ENCODE data around the gene LIG3. TPM values are rescaled to one million over a fixed set of nuclear protein-coding genes. Genes with fewer than 3 reads are reported as not detected.
"Not testable (repeated sequence)": the region's sequence is repeated elsewhere in the genome, so short reads cannot be mapped to it uniquely, and the experiment has no call there.

LIG3 gene
- total RNA-seq, 3 donors from 2014 or later, result 13.8 to 159 (median 54.0) TPM

DNA sequence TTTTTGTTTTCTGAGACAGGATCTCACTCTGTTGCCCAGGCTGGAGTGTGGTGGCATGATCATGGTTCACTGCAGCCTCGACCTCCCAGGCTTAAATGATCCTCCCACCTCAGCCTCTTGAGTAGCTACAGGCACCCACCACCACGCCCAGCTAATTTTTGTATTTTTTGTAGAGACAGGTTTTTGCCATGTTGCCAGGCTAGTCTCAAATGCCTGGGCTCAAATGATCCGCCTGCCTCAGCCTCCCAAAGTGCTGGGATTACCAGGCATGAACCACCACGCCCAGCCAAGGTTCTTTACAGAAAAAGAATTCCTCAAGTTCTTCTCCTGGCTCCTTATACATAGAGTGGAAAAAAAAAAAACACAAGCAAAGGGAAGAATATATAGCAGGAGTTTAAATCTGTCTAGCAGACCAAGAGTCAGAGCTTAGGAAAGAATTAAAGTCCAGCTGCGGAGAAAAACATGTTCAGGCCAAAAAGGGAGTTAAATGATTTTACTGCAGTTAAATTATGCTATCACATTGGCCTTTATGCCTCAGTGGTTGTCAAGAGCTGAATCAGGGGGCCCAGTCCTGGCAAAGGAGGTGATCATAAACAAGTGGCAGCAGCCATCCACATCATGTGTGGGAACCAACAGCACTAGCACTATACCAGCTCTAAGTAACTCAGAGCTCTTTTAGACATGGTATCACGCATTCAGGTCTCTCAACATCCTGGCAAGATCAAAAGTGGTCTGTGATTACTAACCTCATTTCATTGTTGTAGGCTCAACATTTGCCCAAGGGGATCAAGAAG lies 39.3 kb downstream of the LIG3 start:
- TF ChIP-seq, protein P1, sequence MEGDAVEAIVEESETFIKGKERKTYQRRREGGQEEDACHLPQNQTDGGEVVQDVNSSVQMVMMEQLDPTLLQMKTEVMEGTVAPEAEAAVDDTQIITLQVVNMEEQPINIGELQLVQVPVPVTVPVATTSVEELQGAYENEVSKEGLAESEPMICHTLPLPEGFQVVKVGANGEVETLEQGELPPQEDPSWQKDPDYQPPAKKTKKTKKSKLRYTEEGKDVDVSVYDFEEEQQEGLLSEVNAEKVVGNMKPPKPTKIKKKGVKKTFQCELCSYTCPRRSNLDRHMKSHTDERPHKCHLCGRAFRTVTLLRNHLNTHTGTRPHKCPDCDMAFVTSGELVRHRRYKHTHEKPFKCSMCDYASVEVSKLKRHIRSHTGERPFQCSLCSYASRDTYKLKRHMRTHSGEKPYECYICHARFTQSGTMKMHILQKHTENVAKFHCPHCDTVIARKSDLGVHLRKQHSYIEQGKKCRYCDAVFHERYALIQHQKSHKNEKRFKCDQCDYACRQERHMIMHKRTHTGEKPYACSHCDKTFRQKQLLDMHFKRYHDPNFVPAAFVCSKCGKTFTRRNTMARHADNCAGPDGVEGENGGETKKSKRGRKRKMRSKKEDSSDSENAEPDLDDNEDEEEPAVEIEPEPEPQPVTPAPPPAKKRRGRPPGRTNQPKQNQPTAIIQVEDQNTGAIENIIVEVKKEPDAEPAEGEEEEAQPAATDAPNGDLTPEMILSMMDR (IDR thresholded peaks at IDR 0.05), result no peak
- TF ChIP-seq POLR2AphosphoS5 (IDR thresholded peaks at IDR 0.05), result no peak
- TF ChIP-seq POLR2A (IDR thresholded peaks at IDR 0.05), result no peak
- Histone ChIP-seq H3K27me3 (no peaks in the 10 kb centered on the region), H3K27ac (no peak overlapping the region), H3K4me1 (no peaks in the 10 kb centered on the region), H3K4me3 (no peak overlapping the region), H3K9me3 (no peaks in the 10 kb centered on the region), H3K36me3 (no peaks in the 10 kb centered on the region)
- DNase-seq (ENCODE audit: low spot score in 2 of 2), result no peak
- intact Hi-C loops (cut with DNase I; ENCODE audit: low total_unique reads), result no loop called here

DNA sequence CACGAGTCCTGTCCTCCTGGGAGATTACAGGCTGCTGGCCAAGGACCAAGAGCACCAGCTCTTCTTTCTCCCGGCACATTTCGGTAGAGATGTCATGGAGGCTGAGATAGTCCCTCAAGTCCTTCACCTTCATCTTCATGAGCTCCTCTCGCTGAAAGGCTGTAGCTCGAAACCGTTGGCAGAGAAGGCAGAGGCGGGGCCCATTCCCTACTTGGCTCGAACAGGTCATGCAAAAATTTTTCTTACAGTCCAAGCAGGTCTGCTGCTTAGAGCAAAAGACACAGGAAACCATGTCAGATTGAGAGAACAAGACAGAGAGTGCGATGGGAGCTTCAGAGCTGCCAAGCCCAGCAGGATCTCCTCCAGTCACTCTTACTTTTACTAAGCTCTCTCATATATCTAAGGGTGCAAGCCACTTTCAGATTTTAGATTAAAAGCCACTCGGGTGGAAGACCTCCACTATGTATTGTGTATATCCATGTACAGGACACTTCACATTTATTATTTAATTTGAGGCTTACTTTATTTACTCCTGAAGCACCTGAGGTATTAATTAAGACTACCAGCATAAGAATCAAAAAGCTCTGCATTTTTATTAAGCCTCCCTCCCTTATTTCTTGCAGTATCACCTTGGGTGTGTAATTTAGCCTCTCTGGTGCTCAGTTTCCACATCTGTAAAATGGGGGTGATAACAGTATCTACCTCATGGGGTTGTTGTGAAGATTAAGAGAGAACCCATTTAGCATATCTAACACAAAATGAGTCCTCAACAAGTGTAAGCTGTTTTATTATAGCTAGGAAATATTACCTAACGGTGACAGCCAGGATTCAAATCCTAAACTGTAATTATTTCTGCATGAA lies 41.4 kb downstream of the LIG3 start:
- no peak for TF ChIP-seq POLR2AphosphoS5 (IDR thresholded peaks at IDR 0.05)
- TF ChIP-seq, protein P1 (IDR thresholded peaks at IDR 0.05), result no peak
- no peak for TF ChIP-seq POLR2A (IDR thresholded peaks at IDR 0.05)
- no peaks in the 10 kb centered on the region for H3K27me3 ChIP-seq
- H3K4me3 ChIP-seq, result no peak overlapping the region
- H3K36me3 ChIP-seq, result no peaks in the 10 kb centered on the region
- H3K4me1 ChIP-seq, result no peaks in the 10 kb centered on the region
- intact Hi-C loops (cut with DNase I; ENCODE audit: low total_unique reads), result no loop called here
- no peaks in the 10 kb centered on the region for H3K9me3 ChIP-seq
- peak overlapping the region; percentile 43 to 90 for H3K27ac ChIP-seq
- DNase-seq (ENCODE audit: low spot score in 2 of 2), result no peak

DNA sequence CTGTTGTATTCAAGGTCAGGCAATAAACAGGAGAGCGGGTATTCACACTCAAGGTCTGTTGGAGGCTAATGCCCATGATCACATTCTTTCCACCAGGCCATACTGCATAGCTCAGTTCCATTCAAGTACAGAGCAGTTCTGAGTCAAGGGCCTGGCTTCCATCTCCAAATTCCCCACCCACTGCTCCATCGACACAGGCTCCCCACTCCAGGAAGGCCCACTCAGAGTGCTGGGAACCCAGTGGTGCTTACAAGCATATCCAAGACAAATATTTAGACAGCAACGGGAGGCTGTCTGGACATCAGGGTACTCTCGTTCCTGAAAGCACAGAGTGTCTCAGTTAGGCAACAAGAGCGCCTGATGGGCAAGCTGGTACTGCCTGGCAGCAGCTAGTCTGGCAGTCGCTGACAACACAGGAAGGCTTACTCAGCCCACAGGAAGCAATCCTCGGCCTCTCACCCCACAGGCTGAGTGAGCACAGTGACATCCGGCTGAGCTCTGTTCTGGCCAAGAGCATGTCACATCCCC lies 42.3 kb downstream of the LIG3 start:
- TF ChIP-seq POLR2A (IDR thresholded peaks at IDR 0.05), result no peak
- TF ChIP-seq POLR2AphosphoS5 (IDR thresholded peaks at IDR 0.05), result peak in 2 of 3 donors; percentile 50 to 52
- H3K4me1 ChIP-seq, result no peaks in the 10 kb centered on the region
- peak in 1 of 2 donors; percentile 79 for DNase-seq (ENCODE audit: low spot score in 2 of 2)

DNA sequence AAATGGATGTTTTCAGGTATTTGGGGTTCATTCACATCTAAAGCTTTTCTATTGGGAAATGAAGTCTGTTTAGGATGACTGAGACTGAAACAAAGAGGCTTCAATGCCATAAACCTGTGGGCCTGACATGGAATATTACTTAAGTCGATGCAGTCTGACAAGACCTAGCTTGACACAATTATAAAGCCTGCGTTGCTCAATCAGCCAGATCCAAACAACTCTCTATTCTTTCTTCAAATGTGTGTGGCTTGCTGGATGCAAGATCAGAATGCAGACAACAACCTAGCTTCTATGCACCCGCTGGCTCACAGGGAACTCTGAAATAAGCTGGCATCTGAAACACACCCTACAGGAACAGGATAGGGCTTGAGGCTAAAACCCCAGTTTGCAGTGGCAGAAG lies 43.2 kb downstream of the LIG3 start:
- intact Hi-C loops (cut with DNase I; ENCODE audit: low total_unique reads), result no loop called here
- H3K27ac ChIP-seq, result peak overlapping the region; percentile 43 to 90
- no peaks in the 10 kb centered on the region for H3K9me3 ChIP-seq
- H3K4me3 ChIP-seq, result no peak overlapping the region
- no peaks in the 10 kb centered on the region for H3K36me3 ChIP-seq
- no peak for TF ChIP-seq POLR2AphosphoS5 (IDR thresholded peaks at IDR 0.05)
- no peak for TF ChIP-seq POLR2A (IDR thresholded peaks at IDR 0.05)
- TF ChIP-seq, protein P1 (IDR thresholded peaks at IDR 0.05), result no peak
- H3K4me1 ChIP-seq, result peaks cover 0 to under 1% of the 10 kb centered on the region in 2 donors
- no peak for DNase-seq (ENCODE audit: low spot score in 2 of 2)
- no peaks in the 10 kb centered on the region for H3K27me3 ChIP-seq

More for the DNA sequence above, 42.3 kb downstream of the LIG3 start:
- no peaks in the 10 kb centered on the region for H3K9me3 ChIP-seq
- H3K36me3 ChIP-seq, result no peaks in the 10 kb centered on the region
- intact Hi-C loops (cut with DNase I; ENCODE audit: low total_unique reads), result no loop called here
- no peak overlapping the region for H3K4me3 ChIP-seq
- no peaks in the 10 kb centered on the region for H3K27me3 ChIP-seq
- H3K27ac ChIP-seq, result peak overlapping the region; percentile 43 to 90

DNA sequence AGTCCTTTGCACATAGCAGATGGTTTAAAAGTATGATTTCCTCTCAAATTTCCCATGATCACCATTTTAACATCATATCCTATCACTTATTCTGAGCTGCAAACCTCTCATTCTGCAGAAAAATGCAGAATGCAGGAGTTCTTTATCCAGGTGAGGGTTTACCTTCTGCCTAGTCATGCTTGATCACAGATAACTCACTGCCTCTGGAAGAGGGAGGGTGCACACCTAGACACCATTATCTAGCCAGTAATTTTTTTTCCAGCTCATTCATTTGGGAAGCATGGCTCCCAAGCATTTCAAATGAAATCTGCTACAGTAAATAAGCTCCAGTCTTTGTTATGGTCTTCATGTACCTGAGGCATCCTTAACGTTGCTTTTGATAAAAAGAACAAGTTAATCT lies 45.2 kb downstream of the LIG3 start:
- H3K4me1 ChIP-seq, result peaks cover 0 to 3% of the 10 kb centered on the region in 2 donors

DNA sequence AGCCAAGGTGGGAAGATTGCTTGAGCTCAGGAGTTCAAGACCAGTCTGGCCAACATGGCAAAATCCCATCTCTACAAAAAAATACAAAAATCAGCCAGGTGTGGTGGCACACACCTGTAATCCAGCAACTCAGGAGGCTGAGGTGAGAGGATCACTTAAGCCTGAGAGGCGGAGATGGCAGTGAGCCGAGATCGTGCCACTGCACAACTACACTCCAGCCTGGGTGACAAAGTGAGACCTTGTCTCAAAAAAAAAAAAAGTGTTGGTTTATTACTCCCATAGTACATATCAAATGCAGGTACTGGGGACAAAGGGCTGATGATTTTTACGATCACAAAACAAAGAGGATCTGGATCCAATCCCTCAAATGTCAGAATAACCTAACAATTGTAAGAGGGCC lies 47.8 kb downstream of the LIG3 start:
- H3K9me3 ChIP-seq; H3K4me3 ChIP-seq; intact Hi-C loops (cut with DNase I; ENCODE audit: low total_unique reads); DNase-seq (ENCODE audit: low spot score in 2 of 2); H3K4me1 ChIP-seq; H3K36me3 ChIP-seq; H3K27me3 ChIP-seq: not testable (repeated sequence)
- H3K27ac ChIP-seq, result peak overlapping the region in 1 of 2 donors; percentile 73

More for the DNA sequence above, 45.2 kb downstream of the LIG3 start:
- no peak overlapping the region for H3K4me3 ChIP-seq
- intact Hi-C loops (cut with DNase I; ENCODE audit: low total_unique reads), result no loop called here
- no peak for TF ChIP-seq POLR2A (IDR thresholded peaks at IDR 0.05)
- TF ChIP-seq, protein P1 (IDR thresholded peaks at IDR 0.05), result no peak
- TF ChIP-seq POLR2AphosphoS5 (IDR thresholded peaks at IDR 0.05), result no peak
- H3K27me3 ChIP-seq, result no peaks in the 10 kb centered on the region
- no peaks in the 10 kb centered on the region for H3K9me3 ChIP-seq
- no peaks in the 10 kb centered on the region for H3K36me3 ChIP-seq
- H3K27ac ChIP-seq, result no peak overlapping the region
- DNase-seq (ENCODE audit: low spot score in 2 of 2), result no peak
